ENCODE data around the gene HBM. TPM values are rescaled to one million over a fixed set of nuclear protein-coding genes. Genes with fewer than 3 reads are reported as not detected.
A peak's percentile ranks its signal among the peaks of the same experiment; 100 is the strongest.

HBM gene
- total and polyA plus RNA-seq, 9 donors: 0.78 to 0.92 TPM; not detected in 7

GRCh38 chr16:181565-182021, 15.8 kb downstream of the HBM start:
- peak in 1 of 5 donors; percentile 84 for DNase-seq
- no peak overlapping the region for H3K27ac ChIP-seq
- no peak overlapping the region for H3K4me3 ChIP-seq

GRCh38 chr16:183005-183404, 17.2 kb downstream of the HBM start:
- Histone ChIP-seq H3K4me1 (ENCODE audit: insufficient read depth) (peaks cover 8% of the 10 kb centered on the region), H3K4me3 (no peak overlapping the region), H3K36me3 (no peaks in the 10 kb centered on the region), H3K27ac (no peak overlapping the region), H3K27me3 (no peaks in the 10 kb centered on the region), H3K9me3 (no peaks in the 10 kb centered on the region)
- intact Hi-C loops (cut with DNase I): loop anchor here in 1 of 4 donors (5.0 kb wide), 1 partner anchor 76 kb away; no protein-coding TSS in a partner anchor
- no peak for TF ChIP-seq EP300 (IDR thresholded peaks at IDR 0.05)
- no peak for TF ChIP-seq POLR2A (IDR thresholded peaks at IDR 0.05)
- no peak for TF ChIP-seq CTCF (IDR thresholded peaks at IDR 0.05)
- no peak for DNase-seq
- 52 to 63% (median 59%) methylated on average over 7 of the region's 7 CpGs for WGBS, 3 donors

More at GRCh38 chr16:181565-182021, 15.8 kb downstream of the HBM start:
- no peaks in the 10 kb centered on the region for H3K9me3 ChIP-seq
- TF ChIP-seq EP300 (IDR thresholded peaks at IDR 0.05) (no peak), CTCF (IDR thresholded peaks at IDR 0.05) (peak; percentile 91 to 94 (median 94))
- intact Hi-C loops (cut with DNase I): loop anchor here in 2 of 4 donors (2.0 to 5.0 kb wide), 2 partner anchors 74 to 75 kb away; no protein-coding TSS in a partner anchor
- no peaks in the 10 kb centered on the region for H3K36me3 ChIP-seq
- peaks cover 8% of the 10 kb centered on the region for H3K4me1 ChIP-seq (ENCODE audit: insufficient read depth)
- no peaks in the 10 kb centered on the region for H3K27me3 ChIP-seq
- WGBS, 3 donors: 3 to 11% (median 8%) methylated on average over 17 to 22 of the region's 22 CpGs

- H3K36me3 ChIP-seq: no peaks in the 10 kb centered on the region
- 40 to 58% (median 53%) methylated on average over 12 to 13 of the region's 13 CpGs for WGBS, 3 donors
- no peak overlapping the region for H3K27ac ChIP-seq
- TF ChIP-seq POLR2A (IDR thresholded peaks at IDR 0.05): no peak
- no peaks in the 10 kb centered on the region for H3K9me3 ChIP-seq
- H3K27me3 ChIP-seq: no peaks in the 10 kb centered on the region
- intact Hi-C loops (cut with DNase I): no loop called here
- DNase-seq: no peak
- peaks cover 8% of the 10 kb centered on the region for H3K4me1 ChIP-seq (ENCODE audit: insufficient read depth)
- no peak overlapping the region for H3K4me3 ChIP-seq
Observed at GRCh38 chr16:185213-185612, 19.4 kb downstream of the HBM start.

DNA sequence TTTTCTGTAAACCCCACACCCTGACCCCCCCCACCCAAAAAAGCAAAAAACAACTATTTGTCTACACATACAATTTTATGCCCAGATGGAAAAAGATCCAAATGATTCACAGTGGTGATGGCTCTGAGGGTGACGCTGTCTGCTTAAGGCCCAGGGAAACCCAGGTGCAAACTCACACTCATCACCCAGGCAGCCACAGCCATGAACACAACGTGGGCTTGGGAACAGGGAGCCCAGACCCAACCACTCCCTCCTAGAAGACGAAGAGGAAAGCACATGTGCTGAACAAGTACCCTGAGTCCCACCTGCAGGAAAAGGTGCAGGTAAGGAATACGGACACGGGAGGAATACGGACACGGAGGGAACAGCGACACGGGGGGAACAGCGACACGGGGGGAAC, 19.9 kb downstream of the HBM start:
- TF ChIP-seq CTCF (IDR thresholded peaks at IDR 0.05): no peak
- TF ChIP-seq EP300 (IDR thresholded peaks at IDR 0.05): no peak
- no peak for TF ChIP-seq POLR2A (IDR thresholded peaks at IDR 0.05)
- no peak for DNase-seq
- Histone ChIP-seq H3K9me3 (no peaks in the 10 kb centered on the region), H3K27ac (no peak overlapping the region), H3K4me3 (no peak overlapping the region), H3K4me1 (ENCODE audit: insufficient read depth) (peaks cover 6% of the 10 kb centered on the region), H3K27me3 (no peaks in the 10 kb centered on the region), H3K36me3 (no peaks in the 10 kb centered on the region)
- intact Hi-C loops (cut with DNase I): no loop called here
- 57 to 66% (median 60%) methylated on average over 8 to 11 of the region's 11 CpGs for WGBS, 3 donors

DNA sequence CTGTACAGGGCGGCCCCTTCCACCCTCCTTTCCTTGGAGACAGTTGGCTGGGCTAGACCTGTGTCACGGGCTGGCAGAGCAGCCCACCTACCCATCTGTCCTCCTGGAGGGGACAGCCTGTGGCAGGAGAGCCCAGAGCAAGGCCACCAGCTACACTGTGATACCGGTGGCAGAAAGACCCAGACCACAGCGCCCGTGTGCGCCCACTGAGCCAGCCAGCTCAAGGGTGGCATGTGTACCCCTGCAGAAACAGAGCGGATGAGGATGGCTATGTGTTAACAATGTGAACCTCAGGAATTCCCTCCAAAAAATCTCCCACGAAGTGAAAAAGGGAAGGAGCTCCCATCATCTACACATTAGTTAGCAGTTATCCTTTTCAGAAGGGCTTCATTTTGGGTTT, 21.6 kb downstream of the HBM start:
- TF ChIP-seq CTCF (IDR thresholded peaks at IDR 0.05) (no peak), EP300 (IDR thresholded peaks at IDR 0.05) (no peak), POLR2A (IDR thresholded peaks at IDR 0.05) (no peak)
- H3K9me3 ChIP-seq: no peaks in the 10 kb centered on the region
- no peak overlapping the region for H3K27ac ChIP-seq
- intact Hi-C loops (cut with DNase I): no loop called here
- no peak for DNase-seq
- H3K4me1 ChIP-seq (ENCODE audit: insufficient read depth): no peaks in the 10 kb centered on the region
- H3K36me3 ChIP-seq: no peaks in the 10 kb centered on the region
- 89 to 93% (median 92%) methylated on average over 8 of the region's 8 CpGs for WGBS, 3 donors
- H3K4me3 ChIP-seq: no peak overlapping the region
- no peaks in the 10 kb centered on the region for H3K27me3 ChIP-seq
